GM19468 (cell line): ENCODE measurements around the gene ATP5MC2.

Source experiments
- ATAC-seq: cut with Tn5 transposase; IDR thresholded peaks from one replicate; pipeline ENCODE4 v1.9.1; 2021; ENCODE audit warnings: mild to moderate bottlenecking, moderate library complexity, moderate number of reproducible peaks; ENCODE audit not compliant: unreplicated experiment; ENCODE audit errors: extremely low read depth

ATP5MC2 gene

GRCh38 chr12:53618275-53618674 lies 57.6 kb downstream of the ATP5MC2 start:
- ATAC-seq = no peak

- no peak for ATAC-seq
These were observed 58.2 kb downstream of the ATP5MC2 start for GRCh38 chr12:53617700-53618099.

- ATAC-seq = no peak
These were observed 58.9 kb downstream of the ATP5MC2 start for GRCh38 chr12:53616950-53617349.
